ES-I3 (cell line): Measurements from ENCODE around the gene KAZN.

Experiments
- H3K36me3 ChIP-seq: 2 replicates; pipeline ENCODE4 v1.6.1; 2013; ENCODE audit warnings: mild to moderate bottlenecking, low read length, control low read depth, moderate library complexity; ENCODE audit not compliant: insufficient read depth
- H3K4me1 ChIP-seq: 2 replicates; pipeline ENCODE4 v1.6.1; 2013; ENCODE audit warnings: mild to moderate bottlenecking, control low read depth, low read length; ENCODE audit not compliant: insufficient read depth
- H3K9ac ChIP-seq: 2 replicates; pipeline ENCODE4 v1.6.1; 2013; ENCODE audit warnings: low read depth, mild to moderate bottlenecking, low read length, moderate library complexity
- H3K9me3 ChIP-seq: 2 replicates; pipeline ENCODE4 v1.6.1; 2013; ENCODE audit warnings: mild to moderate bottlenecking, low read length, moderate library complexity; ENCODE audit not compliant: control insufficient read depth, insufficient read depth

The KAZN gene

GRCh38 chr1:14597343-14598006 is 1.0 kb upstream of the KAZN start:
- peak overlapping the region; percentile 72 for H3K9ac ChIP-seq
- no peaks in the 10 kb centered on the region for H3K36me3 ChIP-seq
- peaks cover 39% of the 10 kb centered on the region for H3K4me1 ChIP-seq
- no peaks in the 10 kb centered on the region for H3K9me3 ChIP-seq

- peaks cover 39% of the 10 kb centered on the region for H3K4me1 ChIP-seq
- peak overlapping the region; percentile 72 for H3K9ac ChIP-seq
- no peaks in the 10 kb centered on the region for H3K9me3 ChIP-seq
Observed at GRCh38 chr1:14598007-14598497, 433 bp upstream of the KAZN start.

GRCh38 chr1:14599183-14599791 is 802 bp downstream of the KAZN start:
- H3K9ac ChIP-seq = peak overlapping the region; percentile 72
- no peaks in the 10 kb centered on the region for H3K9me3 ChIP-seq
- peaks cover 38% of the 10 kb centered on the region for H3K4me1 ChIP-seq
- no peaks in the 10 kb centered on the region; the same call in 1 of the 2 replicates for H3K36me3 ChIP-seq

More at GRCh38 chr1:14598007-14598497, 433 bp upstream of the KAZN start:
- no peaks in the 10 kb centered on the region for H3K36me3 ChIP-seq

GRCh38 chr1:14599800-14600199 is 1.3 kb downstream of the KAZN start:
- Histone ChIP-seq H3K36me3 (no peaks in the 10 kb centered on the region; the same call in 1 of the 2 replicates), H3K9ac (peak overlapping the region; percentile 72), H3K9me3 (no peaks in the 10 kb centered on the region), H3K4me1 (peaks cover 34% of the 10 kb centered on the region)

GRCh38 chr1:14600405-14601112 is 2.1 kb downstream of the KAZN start:
- no peaks in the 10 kb centered on the region for H3K9me3 ChIP-seq
- peak overlapping the region; percentile 72; the same call in 1 of the 2 replicates for H3K9ac ChIP-seq
- H3K36me3 ChIP-seq = no peaks in the 10 kb centered on the region; the same call in 1 of the 2 replicates
- peaks cover 34% of the 10 kb centered on the region for H3K4me1 ChIP-seq

- peaks cover under 1% of the 10 kb centered on the region; the same call in 1 of the 2 replicates for H3K36me3 ChIP-seq
- no peaks in the 10 kb centered on the region for H3K9me3 ChIP-seq
- H3K4me1 ChIP-seq = peaks cover 34% of the 10 kb centered on the region
- H3K9ac ChIP-seq = no peak overlapping the region
Observed at GRCh38 chr1:14602136-14602535, 3.7 kb downstream of the KAZN start.

GRCh38 chr1:14603645-14604044 is 5.2 kb downstream of the KAZN start:
- peaks cover 34% of the 10 kb centered on the region for H3K4me1 ChIP-seq
- H3K9me3 ChIP-seq = no peaks in the 10 kb centered on the region
- H3K9ac ChIP-seq = no peak overlapping the region
- H3K36me3 ChIP-seq = peaks cover 3% of the 10 kb centered on the region; the same call in 1 of the 2 replicates

- Histone ChIP-seq H3K36me3 (peaks cover 8% of the 10 kb centered on the region; the same call in 1 of the 2 replicates), H3K4me1 (peaks cover 34% of the 10 kb centered on the region), H3K9me3 (no peaks in the 10 kb centered on the region), H3K9ac (no peak overlapping the region)
Observed at GRCh38 chr1:14604414-14604813, 5.9 kb downstream of the KAZN start.

- Histone ChIP-seq H3K9ac (no peak overlapping the region), H3K36me3 (peaks cover 10% of the 10 kb centered on the region; the same call in 1 of the 2 replicates), H3K4me1 (peaks cover 26% of the 10 kb centered on the region), H3K9me3 (no peaks in the 10 kb centered on the region)
Observed at GRCh38 chr1:14605945-14606344, 7.5 kb downstream of the KAZN start.

- peaks cover 19% of the 10 kb centered on the region for H3K4me1 ChIP-seq
- no peak overlapping the region for H3K9ac ChIP-seq
- H3K36me3 ChIP-seq = peaks cover 10% of the 10 kb centered on the region; the same call in 1 of the 2 replicates
- no peaks in the 10 kb centered on the region for H3K9me3 ChIP-seq
Observed at GRCh38 chr1:14606632-14607031, 8.1 kb downstream of the KAZN start.

- H3K4me1 ChIP-seq = peaks cover 13% of the 10 kb centered on the region
- H3K9ac ChIP-seq = no peak overlapping the region
- H3K9me3 ChIP-seq = no peaks in the 10 kb centered on the region
- peaks cover 10% of the 10 kb centered on the region; the same call in 1 of the 2 replicates for H3K36me3 ChIP-seq
Observed at GRCh38 chr1:14607295-14607694, 8.8 kb downstream of the KAZN start.

GRCh38 chr1:14608308-14608707 is 9.8 kb downstream of the KAZN start:
- Histone ChIP-seq H3K9me3 (no peaks in the 10 kb centered on the region), H3K4me1 (peaks cover 3% of the 10 kb centered on the region; the same call in 1 of the 2 replicates), H3K36me3 (peaks cover 10% of the 10 kb centered on the region; the same call in 1 of the 2 replicates), H3K9ac (no peak overlapping the region)

GRCh38 chr1:14610761-14611160 is 12.3 kb downstream of the KAZN start:
- Histone ChIP-seq H3K36me3 (peaks cover 10% of the 10 kb centered on the region; the same call in 1 of the 2 replicates), H3K9me3 (no peaks in the 10 kb centered on the region), H3K4me1 (no peaks in the 10 kb centered on the region), H3K9ac (no peak overlapping the region)

- Histone ChIP-seq H3K9me3 (no peaks in the 10 kb centered on the region), H3K36me3 (peaks cover 10% of the 10 kb centered on the region; the same call in 1 of the 2 replicates), H3K9ac (no peak overlapping the region), H3K4me1 (no peaks in the 10 kb centered on the region)
Observed at GRCh38 chr1:14611792-14612191, 13.3 kb downstream of the KAZN start.
